NCI-H1436 (cell line): ENCODE measurements around the gene SYT2.
A peak's percentile ranks its signal among the peaks of the same experiment; 100 is the strongest.
"Not testable (repeated sequence)": the region's sequence is repeated elsewhere in the genome, so short reads cannot be mapped to it uniquely, and the experiment has no call there.

Source experiments
- DNase-seq: peaks from one replicate; lab custom pipeline; 2025; lab: John Stamatoyannopoulos, UW

The SYT2 gene

DNA sequence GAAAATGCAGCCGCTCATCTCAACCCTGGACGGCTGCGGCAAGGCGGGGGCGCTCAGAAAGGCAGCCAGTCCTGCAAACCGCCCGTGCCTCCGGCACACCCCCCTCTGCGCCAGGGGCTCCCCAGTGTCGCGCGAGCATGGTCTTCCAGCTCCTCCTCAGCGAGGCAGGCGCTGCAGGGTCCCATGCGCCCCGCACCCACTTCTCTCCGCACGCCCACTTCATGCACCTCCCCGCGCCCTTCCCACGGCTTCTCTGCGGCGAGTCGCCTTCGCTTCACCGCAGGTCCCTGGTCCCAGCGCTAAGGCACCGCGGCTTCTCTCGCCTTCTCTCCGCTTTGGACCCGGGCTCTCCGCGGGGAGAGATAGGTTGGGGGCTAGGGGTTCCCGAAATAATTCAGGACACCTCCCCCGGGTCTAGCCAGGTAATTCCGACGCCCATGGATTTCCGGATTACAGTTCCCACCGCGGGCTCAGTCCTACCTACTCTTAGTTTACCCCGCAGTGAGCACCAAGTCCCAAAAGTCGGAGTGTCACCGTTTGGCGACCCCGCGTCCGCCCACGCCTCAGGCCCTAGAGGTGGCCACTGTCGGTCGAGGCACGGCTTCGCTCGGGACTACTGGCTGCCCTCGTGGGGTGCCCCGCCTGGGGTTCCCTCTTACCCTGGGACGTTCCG, 67.5 kb downstream of the SYT2 start:
- DNase-seq, result no peak

- DNase-seq, result no peak
Observed at GRCh38 chr1:202642212-202642611, 68.0 kb downstream of the SYT2 start.

GRCh38 chr1:202639500-202639899, 70.8 kb downstream of the SYT2 start:
- no peak for DNase-seq

DNA sequence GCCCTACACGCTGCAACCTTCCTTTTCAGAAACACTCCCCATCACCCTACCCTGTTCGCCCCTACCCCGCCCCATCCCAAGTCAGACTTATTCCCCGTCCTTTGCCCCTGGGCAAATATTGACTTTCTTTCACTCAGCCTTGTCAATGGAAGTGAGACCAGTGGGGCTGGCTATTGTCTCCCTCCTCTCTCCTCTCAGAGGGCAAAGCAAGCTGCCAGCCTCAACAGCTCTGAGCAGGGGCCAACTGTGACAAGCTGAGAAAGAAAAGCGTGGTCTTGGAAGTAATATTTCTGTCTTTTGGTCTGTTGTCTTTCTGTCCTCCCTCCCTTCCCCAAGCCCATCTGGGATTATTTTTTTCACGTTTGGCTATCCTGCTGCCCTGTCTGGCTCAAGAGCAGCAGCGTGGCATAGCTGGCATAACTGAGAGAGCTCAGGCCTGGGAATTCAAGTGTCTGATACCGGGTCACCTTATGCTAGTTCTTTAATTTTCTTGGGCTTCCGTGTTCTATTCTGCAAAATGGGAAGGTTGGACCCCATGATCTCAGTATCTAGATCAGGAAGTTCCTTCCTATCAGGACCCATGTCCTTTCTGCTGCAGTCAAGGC, 71.5 kb downstream of the SYT2 start:
- not testable (repeated sequence) for DNase-seq

GRCh38 chr1:202638019-202638700, 72.1 kb downstream of the SYT2 start:
- no peak for DNase-seq

GRCh38 chr1:202637321-202638018, 72.8 kb downstream of the SYT2 start:
- DNase-seq, result not testable (repeated sequence)

DNA sequence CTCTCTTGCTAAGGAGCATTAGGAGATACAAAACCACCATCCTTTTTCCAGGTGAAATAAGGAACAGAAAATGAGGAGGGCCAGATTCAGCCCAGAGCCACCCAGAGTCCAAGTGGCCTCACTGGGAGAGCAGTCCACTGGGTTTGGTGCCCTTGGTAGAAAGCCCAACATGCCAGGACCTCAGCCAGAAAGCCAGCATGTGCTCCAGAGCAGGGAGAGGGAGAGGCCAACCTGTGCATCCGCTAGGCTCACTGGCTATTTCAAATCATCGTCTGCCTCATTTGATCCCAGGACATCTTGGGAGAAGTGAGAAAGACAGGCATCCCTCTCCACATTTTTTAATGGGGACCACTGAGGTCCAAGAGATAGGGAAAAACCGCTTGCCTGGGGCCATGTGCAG, 74.1 kb downstream of the SYT2 start:
- DNase-seq, result not testable (repeated sequence)

GRCh38 chr1:202632241-202632640, 78.0 kb downstream of the SYT2 start:
- no peak for DNase-seq

GRCh38 chr1:202631076-202631923, 79.0 kb downstream of the SYT2 start:
- no peak for DNase-seq

- DNase-seq, result no peak
Observed at GRCh38 chr1:202630541-202630940, 79.7 kb downstream of the SYT2 start.

- DNase-seq, result not testable (repeated sequence)
Observed at GRCh38 chr1:202630096-202630495, 80.2 kb downstream of the SYT2 start.

GRCh38 chr1:202629257-202629811, 80.9 kb downstream of the SYT2 start:
- DNase-seq, result not testable (repeated sequence)

DNA sequence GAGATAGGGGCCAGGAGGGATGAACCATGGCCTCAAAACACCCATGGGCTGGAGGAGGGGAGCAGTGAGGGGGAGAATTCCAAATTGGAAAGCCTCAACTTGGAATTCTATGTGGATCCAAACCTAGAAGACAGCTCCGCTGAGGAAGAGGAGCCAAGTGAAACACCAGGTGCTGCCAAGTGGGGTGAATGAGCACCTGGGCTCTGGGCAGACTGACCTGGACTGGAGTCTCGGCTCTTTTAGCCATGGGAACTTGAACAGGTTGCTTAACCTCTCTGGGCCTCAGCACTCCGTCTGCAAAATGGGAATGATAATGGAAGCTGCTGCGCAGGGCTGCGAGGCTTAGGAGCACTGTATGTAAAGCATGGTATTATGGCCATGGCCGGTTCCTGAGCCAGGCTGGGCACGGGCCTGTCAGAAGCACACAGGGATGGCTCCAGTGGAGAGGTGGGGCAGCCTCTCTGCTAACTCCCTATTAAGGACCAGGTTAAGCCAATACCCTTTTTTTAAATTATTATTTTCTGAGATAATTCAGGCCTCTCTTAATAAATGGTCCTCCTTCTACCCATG, 81.5 kb downstream of the SYT2 start:
- DNase-seq, result no peak

DNA sequence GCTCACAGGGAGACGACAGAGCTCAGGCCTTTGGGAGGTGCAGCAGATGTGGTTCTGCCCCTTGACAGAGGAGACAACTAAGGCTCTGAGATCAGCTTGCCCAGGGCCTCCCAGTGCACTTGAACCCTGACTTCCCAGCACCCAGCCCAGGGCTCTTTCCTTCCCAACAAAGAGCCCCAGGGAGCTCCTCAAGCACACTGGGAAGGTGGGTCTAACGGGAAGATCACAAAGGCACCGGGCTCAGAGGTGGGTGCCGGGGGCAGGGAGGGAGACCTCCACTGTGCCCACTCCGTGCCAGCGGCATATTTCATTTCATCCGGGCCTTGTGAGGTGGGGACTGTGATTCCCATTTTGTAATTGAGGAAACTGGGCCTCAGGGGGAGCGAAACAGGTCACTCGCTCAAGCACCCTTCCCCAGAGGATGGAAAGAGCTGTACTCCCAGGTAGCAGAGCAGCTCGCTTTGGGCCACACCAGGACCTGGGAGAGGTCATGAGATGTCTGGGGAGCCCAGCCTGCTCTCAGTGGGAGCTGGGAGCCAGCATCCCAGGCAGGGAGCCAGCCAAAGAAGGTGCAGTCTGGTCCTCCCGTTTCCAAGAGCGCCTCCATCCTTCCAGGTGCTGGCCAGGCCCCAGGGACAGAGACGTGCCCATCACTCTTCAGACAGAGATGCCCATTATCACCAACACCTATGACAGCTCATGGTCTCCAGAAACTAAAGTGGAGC, 82.3 kb downstream of the SYT2 start:
- DNase-seq, result no peak

DNA sequence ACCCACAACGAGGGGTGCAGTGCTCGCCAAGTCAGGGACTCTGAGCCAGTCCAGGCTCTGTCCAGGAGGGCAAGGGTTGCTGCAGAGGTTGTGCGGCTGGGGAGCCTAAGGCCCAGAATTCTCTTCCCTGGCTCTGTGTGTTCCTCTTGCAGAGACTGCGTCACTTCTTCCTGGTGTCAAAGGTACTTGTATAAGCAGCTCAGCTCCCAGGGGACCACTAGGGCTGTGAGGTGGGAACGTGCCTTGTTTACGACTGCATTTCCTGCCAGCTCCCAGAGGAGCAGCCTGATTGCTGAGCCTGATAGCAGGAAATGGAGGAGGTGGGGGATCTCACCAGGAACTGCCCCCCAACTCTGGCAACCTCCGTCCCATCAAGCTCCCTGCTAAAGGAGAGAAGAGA, 83.2 kb downstream of the SYT2 start:
- DNase-seq, result peak; percentile 98

- peak; percentile 75 for DNase-seq
Observed at GRCh38 chr1:202625416-202626360, 84.6 kb downstream of the SYT2 start.

GRCh38 chr1:202624781-202625108, 85.5 kb downstream of the SYT2 start:
- DNase-seq, result no peak

DNA sequence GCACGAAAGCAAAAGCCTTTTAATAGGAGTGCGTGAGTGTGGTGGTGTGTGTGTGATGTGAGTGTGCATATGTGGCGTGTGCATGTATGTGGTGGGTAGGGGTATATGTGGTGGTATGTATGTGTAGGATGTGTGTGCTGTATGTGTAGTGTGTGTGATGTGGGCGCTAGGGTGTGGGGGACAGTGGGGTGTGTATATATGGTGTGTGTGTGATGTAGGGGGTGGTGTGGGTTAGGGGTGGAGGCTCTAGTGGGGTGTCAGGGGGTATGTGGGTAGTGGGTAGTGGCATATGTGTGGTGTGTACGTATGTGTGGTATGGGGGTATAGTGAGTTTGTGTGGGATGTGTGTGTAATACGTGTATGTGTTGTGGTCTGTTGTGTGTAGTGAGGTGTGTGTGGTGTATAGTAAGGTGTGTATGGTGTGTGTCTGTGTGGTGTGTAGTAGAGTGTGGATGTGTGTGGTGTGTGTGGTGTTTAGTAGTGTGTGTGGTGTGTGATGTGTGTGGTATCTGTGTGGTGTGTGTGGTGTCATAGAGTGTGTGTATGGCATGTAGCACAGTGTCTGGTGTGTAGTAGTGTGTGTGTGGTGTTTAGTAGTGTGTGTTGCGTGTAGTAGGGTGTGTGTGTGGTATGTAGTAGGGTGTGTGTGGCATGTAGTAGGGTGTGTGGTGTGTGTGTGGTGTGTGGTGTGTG, 86.0 kb downstream of the SYT2 start:
- no peak for DNase-seq

DNA sequence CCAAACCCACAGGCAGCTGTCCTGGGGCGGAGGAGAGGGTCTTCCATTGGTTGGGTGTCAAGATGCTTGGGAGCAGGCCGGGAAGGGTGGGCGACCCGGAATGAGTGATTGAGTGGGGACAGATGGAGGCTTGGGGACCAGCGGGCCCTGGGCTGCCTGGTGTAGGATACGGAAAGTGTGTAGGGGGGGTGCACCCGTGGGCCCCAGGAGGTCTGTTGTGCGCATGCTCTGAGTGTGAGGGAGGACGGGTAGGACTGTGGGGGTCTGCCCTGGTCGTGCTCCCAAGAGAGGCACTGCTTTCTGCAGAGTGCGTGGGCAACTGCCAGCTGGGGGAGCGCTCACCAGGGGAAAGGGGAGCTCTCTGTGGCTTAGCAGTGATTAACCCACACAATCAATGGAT, 86.8 kb downstream of the SYT2 start:
- DNase-seq, result not testable (repeated sequence)
